IPS-NIHi11 (cell line): ENCODE data around the gene JMJD7.

Experiments used
- DNase-seq: peaks from one replicate; pipeline ENCODE4 v3.0.0; 2012; ENCODE audit warnings: mixed read lengths, low spot score

JMJD7 gene

DNA sequence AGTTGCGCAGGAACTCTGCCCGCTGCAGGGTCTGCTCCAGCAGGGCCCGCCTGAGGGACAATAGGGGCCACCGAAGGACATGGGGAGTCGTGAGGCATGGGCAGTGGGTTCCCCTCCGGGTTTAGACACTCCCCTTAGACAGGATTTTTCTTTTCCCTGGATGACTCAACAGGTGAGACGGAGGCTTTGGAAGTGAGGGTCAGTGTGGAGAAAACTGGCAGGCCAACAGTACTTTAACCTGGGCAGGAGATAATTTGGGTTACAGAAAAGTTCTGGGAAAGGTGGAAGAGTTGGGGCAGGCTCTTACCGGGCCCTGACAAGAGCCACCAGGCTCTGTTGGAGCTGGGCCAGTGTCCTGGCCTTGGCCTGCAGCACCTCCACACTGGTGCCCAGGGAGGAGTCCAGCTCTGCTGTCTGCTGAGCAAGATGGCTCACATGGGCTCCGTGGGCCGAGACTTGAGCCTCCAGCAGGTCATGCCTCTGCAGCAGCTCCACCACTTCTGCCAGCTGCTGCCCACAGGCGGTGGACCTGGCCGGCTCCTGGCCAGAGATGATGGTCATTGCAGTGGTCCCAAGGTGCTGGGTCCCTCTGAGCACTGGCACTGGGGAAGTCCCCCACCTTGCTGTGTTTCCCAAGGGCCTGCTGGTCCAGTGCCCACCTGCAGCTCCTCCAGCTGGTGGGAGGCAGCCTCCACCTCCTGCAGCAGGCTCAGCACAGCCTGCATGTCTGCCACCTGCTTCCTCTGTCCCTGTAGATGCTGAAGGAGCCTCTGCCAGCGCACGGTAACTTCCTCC lies 55.0 kb downstream of the JMJD7 start:
- no peak for DNase-seq

DNA sequence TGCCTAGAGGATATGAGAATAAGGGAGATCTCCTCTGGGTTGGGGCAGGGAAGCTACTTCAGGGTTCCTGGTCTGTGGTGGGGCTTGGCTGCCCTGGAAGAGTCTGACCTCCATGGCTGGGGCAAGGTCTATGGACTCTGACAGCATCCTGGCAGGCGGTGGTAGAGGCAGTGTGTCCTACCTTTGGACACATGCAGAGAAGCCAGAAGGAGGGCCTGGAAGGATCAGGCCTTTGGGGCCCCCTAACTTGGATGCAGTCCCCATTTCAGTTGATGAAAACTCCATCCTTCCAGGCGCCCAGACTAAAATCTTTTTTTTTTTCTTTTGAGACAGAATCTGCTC lies 55.6 kb downstream of the JMJD7 start:
- no peak for DNase-seq

DNA sequence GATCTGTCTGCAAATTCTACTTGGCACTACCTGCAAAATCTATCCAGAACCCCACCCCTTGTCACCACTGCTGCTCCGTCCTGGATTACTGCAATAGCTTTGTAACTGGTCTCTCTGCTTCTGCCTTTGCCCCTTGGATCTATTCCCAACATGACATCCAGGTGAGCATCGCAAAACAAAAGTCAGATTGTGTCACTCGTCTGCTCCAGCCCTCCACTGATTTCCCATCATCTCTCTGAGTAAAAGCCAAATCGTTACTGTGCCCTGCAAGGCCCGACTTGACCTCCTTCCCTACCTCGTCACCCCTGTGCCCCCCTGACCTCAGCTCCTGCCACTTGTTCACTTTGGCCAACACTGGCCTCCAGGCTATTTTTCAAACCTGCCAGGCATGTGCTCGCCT lies 56.6 kb downstream of the JMJD7 start:
- no peak for DNase-seq

DNA sequence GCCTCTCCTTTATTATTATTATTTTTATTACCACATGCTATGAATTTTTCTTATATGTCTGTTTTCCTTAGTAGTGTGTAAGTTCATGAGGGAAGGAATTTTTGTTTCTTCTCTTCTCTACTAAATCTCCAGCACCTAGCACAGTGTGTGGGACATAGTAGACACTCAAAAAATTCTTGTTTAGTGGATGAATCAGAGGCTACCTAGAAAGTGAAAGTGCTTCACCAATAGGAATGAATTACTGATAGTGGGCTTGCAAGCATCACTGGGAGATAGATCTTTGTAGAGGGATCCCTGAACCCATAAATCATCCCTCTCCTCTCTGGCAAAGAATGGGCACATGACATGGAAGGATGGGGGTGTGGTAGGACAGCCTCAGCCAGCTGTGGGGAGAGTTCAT lies 57.4 kb downstream of the JMJD7 start:
- DNase-seq = no peak

DNA sequence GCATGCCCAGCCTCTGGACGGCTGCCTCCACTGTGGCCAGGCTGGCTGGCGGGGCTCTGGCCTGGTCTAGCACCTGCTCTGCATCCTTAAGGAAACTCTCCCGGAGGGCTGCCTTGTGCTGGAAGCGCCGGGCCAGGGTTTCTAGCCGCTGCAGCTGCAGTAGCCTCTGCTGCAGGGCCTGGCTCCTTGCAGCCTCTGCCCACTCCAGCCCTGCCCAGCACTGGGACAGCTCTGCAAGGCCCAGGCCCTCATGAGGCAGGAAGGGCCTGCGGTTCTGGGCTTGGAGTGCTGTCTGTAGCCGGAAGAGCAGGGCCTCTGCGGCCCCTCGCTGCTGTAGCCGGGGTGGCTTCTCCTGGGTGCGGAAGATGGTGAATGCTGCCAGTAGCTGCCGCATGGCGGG lies 57.9 kb downstream of the JMJD7 start:
- DNase-seq = no peak

DNA sequence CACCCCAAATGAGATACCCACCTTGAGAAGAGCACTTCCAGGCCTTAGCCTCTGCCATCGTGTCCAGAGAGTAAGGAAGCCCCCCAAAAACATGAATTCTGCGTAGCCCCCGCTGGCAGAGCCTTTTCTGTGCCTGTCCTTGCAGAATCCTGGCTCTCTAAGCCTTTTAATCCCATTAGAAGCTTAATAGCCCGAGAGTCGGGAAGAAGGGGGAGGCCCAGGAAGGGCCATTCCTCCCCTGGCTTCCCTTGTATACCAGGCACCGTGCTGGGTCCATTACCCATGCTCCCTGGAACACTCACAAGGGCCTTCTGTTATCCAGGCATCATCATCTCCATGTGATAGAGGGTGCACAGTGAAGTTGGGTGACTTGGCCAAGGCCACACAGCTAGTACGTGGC lies 58.8 kb downstream of the JMJD7 start:
- DNase-seq = no peak

DNA sequence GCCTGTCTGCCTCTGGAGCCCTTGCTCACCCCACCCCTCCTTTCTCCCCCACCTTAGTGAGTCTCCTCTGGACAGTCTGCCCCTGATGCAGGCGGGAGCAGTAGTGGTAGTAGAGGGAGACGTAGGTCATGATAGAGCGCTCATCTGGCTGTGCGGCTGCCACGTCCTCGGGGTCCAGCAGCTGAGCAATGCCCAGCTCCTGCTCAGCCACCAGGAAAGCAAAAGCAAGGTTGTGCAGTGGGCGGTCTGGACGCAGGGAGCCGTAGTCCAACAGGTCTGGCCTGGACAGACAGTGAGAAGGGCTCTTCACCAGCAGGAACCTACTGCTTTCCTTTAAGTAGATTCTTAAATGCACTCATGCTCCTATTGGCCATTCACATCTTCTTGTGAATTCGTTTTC lies 59.3 kb downstream of the JMJD7 start:
- DNase-seq = no peak
